H9 (cell line): ENCODE data around the gene COPB2. TPM values are rescaled to one million over a fixed set of nuclear protein-coding genes. Genes with fewer than 3 reads are reported as not detected.

Experiments used
- DNase-seq: peaks from one replicate; pipeline ENCODE4 v3.0.0-alpha.2; 2017
- H2AFZ ChIP-seq: one replicate; pipeline ENCODE4 v1.6.1; 2013; ENCODE audit warnings: mild to moderate bottlenecking, low read length, control low read depth, moderate library complexity
- H2AK5ac ChIP-seq: 2 replicates; pipeline ENCODE4 v1.6.1; 2013; ENCODE audit warnings: low read length, control low read depth, mixed read lengths; ENCODE audit not compliant: insufficient read length
- H2BK120ac ChIP-seq: one replicate; pipeline ENCODE4 v1.6.1; 2013; ENCODE audit warnings: low read depth, mild to moderate bottlenecking, low read length, control low read depth, inconsistent platforms; ENCODE audit not compliant: poor library complexity, severe bottlenecking
- H2BK12ac ChIP-seq: 2 replicates; pipeline ENCODE4 v1.6.1; 2013; ENCODE audit warnings: low read length, control low read depth, mixed read lengths, low read depth; ENCODE audit not compliant: insufficient read length
- H2BK15ac ChIP-seq: 2 replicates; pipeline ENCODE4 v1.6.1; 2013; ENCODE audit warnings: low read depth, low read length, control low read depth
- H2BK20ac ChIP-seq: one replicate; pipeline ENCODE4 v1.6.1; 2013; ENCODE audit warnings: low read depth, mild to moderate bottlenecking, low read length, control low read depth, inconsistent platforms; ENCODE audit not compliant: poor library complexity, severe bottlenecking
- H2BK5ac ChIP-seq: 2 replicates; pipeline ENCODE4 v1.6.1; 2013; ENCODE audit warnings: low read length, control low read depth, mixed read lengths; ENCODE audit not compliant: insufficient read length
- H3K14ac ChIP-seq: 2 replicates; pipeline ENCODE4 v1.6.1; 2013; ENCODE audit warnings: low read length, control low read depth; ENCODE audit not compliant: insufficient read depth
- H3K18ac ChIP-seq: 2 replicates; pipeline ENCODE4 v1.6.1; 2013; ENCODE audit warnings: low read depth, mild to moderate bottlenecking, mixed read lengths, low read length, control low read depth; ENCODE audit not compliant: insufficient read length
- H3K23ac ChIP-seq: 2 replicates; pipeline ENCODE4 v1.6.1; 2013; ENCODE audit warnings: low read length, control low read depth, mixed read lengths, low read depth; ENCODE audit not compliant: insufficient read length
- H3K23me2 ChIP-seq: 2 replicates; pipeline ENCODE4 v1.6.1; 2013; ENCODE audit warnings: low read depth, mild to moderate bottlenecking, mixed read lengths, low read length, control low read depth; ENCODE audit not compliant: insufficient read length, poor library complexity, severe bottlenecking
- H3K27ac ChIP-seq: 2 replicates; pipeline ENCODE4 v1.5.1; 2013; ENCODE audit warnings: low read length, control low read depth, mixed read lengths, low read depth; ENCODE audit not compliant: insufficient read length
- H3K27me3 ChIP-seq: 2 replicates; pipeline ENCODE4 v1.6.1; 2013; ENCODE audit warnings: low read length, control low read depth, inconsistent platforms; ENCODE audit not compliant: insufficient read depth
- H3K4ac ChIP-seq: 2 replicates; pipeline ENCODE4 v1.6.1; 2013; ENCODE audit warnings: low read depth, mild to moderate bottlenecking, control low read depth, inconsistent platforms, low read length, moderate library complexity
- H3K4me1 ChIP-seq: 2 replicates; pipeline ENCODE4 v1.6.1; 2013; ENCODE audit warnings: low read length, control low read depth, inconsistent platforms; ENCODE audit not compliant: insufficient read depth
- H3K4me2 ChIP-seq: 2 replicates; pipeline ENCODE4 v1.6.1; 2013; ENCODE audit warnings: low read length, control low read depth, mixed read lengths; ENCODE audit not compliant: insufficient read length, insufficient read depth
- H3K56ac ChIP-seq: 2 replicates; pipeline ENCODE4 v1.6.1; 2013; ENCODE audit warnings: low read depth, mild to moderate bottlenecking, mixed read lengths, low read length, control low read depth; ENCODE audit not compliant: insufficient read length
- H3K79me1 ChIP-seq: 2 replicates; pipeline ENCODE4 v1.6.1; 2013; ENCODE audit warnings: low read depth, mild to moderate bottlenecking, moderate library complexity, low read length, control low read depth, inconsistent platforms; ENCODE audit not compliant: insufficient read depth, poor library complexity, severe bottlenecking
- H3K79me2 ChIP-seq: 2 replicates; pipeline ENCODE4 v1.6.1; 2013; ENCODE audit warnings: low read length, control low read depth, inconsistent platforms; ENCODE audit not compliant: insufficient read depth
- H3K9ac ChIP-seq: 2 replicates; pipeline ENCODE4 v1.6.1; 2013; ENCODE audit warnings: low read length, control low read depth, mixed read lengths; ENCODE audit not compliant: insufficient read length; ENCODE audit errors: extremely low read depth
- H3K9me3 ChIP-seq: one replicate; pipeline ENCODE4 v1.6.1; 2013; ENCODE audit warnings: low read depth, low read length, inconsistent platforms; ENCODE audit not compliant: control insufficient read depth
- H3T11ph ChIP-seq: one replicate; pipeline ENCODE4 v1.6.1; 2013; ENCODE audit warnings: mild to moderate bottlenecking, low read length, control low read depth, inconsistent platforms
- H4K20me1 ChIP-seq: one replicate; pipeline ENCODE4 v1.6.1; 2013; ENCODE audit not compliant: control insufficient read depth, insufficient read length, insufficient read depth
- H4K5ac ChIP-seq: 2 replicates; pipeline ENCODE4 v1.6.1; 2013; ENCODE audit warnings: low read depth, mild to moderate bottlenecking, mixed read lengths, low read length, control low read depth; ENCODE audit not compliant: insufficient read length
- H4K8ac ChIP-seq: replicated peaks from 2 replicates; pipeline ENCODE4 v1.6.1; 2013; ENCODE audit warnings: low read length, control low read depth, mixed read lengths, low read depth; ENCODE audit not compliant: insufficient read length
- H4K91ac ChIP-seq: 2 replicates; pipeline ENCODE4 v1.6.1; 2013; ENCODE audit warnings: low read depth, mild to moderate bottlenecking, moderate library complexity, mixed read lengths, low read length, control low read depth; ENCODE audit not compliant: insufficient read length
- H3K27ac Mint-ChIP-seq, 3 experiments: 2 replicates in 2 of 3; 3 replicates in 1 of 3; pipeline ENCODE4 v1.8.0; 2020 to 2021; ENCODE audit warnings: mixed read lengths in 3 of 3, mild to moderate bottlenecking in 1 of 3, moderate library complexity in 1 of 3
- H3K27me3 Mint-ChIP-seq: 2 replicates; pipeline ENCODE4 v1.8.0; 2021; ENCODE audit warnings: low read depth, mild to moderate bottlenecking, moderate library complexity, mixed read lengths
- H3K36me3 Mint-ChIP-seq, 3 experiments: 2 replicates in 2 of 3; 3 replicates in 1 of 3; pipeline ENCODE4 v1.8.0; 2020 to 2021; ENCODE audit warnings: low read depth in 3 of 3, mixed read lengths in 3 of 3; ENCODE audit not compliant: insufficient read depth in 1 of 3
- H3K4me1 Mint-ChIP-seq, 2 experiments: 2 replicates each; pipeline ENCODE4 v1.8.0; 2020; ENCODE audit warnings: mixed read lengths in 2 of 2
- H3K4me3 Mint-ChIP-seq, 2 experiments: 2 replicates in 1 of 2; 3 replicates in 1 of 2; pipeline ENCODE4 v1.8.0; 2020 to 2021; ENCODE audit warnings: mild to moderate bottlenecking in 2 of 2, mixed read lengths in 2 of 2, moderate library complexity in 1 of 2
- H3K9me3 Mint-ChIP-seq, 2 experiments: 2 replicates in 1 of 2; 3 replicates in 1 of 2; pipeline ENCODE4 v1.8.0; 2020; ENCODE audit warnings: mild to moderate bottlenecking in 2 of 2, mixed read lengths in 2 of 2, moderate library complexity in 1 of 2
- WGBS: extraction: QIAGEN DNeasy Blood & Tissue Kit; methylation state at CpG from one replicate; pipeline ENCODE4 v1.1.7; 2013; ENCODE audit warnings: missing lambda C conversion rate, low lambda C conversion rate, mixed read lengths; ENCODE audit not compliant: insufficient read length; ENCODE audit errors: extremely low coverage; 5-methylcytosine and 5-hydroxymethylcytosine counted together
- total RNA-seq: library from RNA; stranded (reverse); gene quantifications from 2 replicates; pipeline ENCODE4 v1.2.1, GENCODE V29; 2021
- TF ChIP-seq, protein P1 (sequence below): fragments of 200-600 bp; sonication (generic); conservative IDR thresholded peaks from 3 replicates; pipeline ENCODE4 v1.8.0; 2021; ENCODE audit warnings: antibody characterized with exemption, mild to moderate bottlenecking

COPB2 gene
- total RNA-seq, 1 experiment from 2014 or later: 121 TPM

DNA sequence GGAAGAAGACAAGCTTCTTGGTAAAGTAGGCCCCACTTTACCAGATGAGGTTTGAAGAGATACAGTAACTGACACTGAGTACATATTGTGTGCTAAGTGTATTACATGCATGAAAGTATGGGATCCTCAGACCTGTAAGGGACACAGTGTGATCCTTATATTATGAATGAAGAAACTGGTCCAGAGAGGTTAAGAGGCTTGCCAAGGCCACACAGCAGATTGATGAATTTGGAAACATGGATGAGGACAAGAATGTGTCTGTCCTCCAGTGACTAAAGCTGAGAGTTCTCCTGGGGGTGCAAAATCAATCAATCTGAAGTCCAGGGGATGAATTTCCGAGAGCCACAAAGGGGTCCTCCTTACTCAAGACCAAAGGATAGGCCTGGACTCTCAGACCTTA lies 77.0 kb downstream of the COPB2 start:
- Histone ChIP-seq H3K23ac (no peak overlapping the region), H3K9me3 (no peaks in the 10 kb centered on the region), H2BK12ac (no peak overlapping the region), H3K56ac (no peak overlapping the region), H2AFZ (no peak overlapping the region), H4K5ac (no peak overlapping the region), H3K4me1 (no peaks in the 10 kb centered on the region), H2BK5ac (no peak overlapping the region), H2BK15ac (no peak overlapping the region), H4K8ac (no peak overlapping the region), H3K4me2 (no peak overlapping the region), H3K27me3 (no peaks in the 10 kb centered on the region), H3T11ph (no peak overlapping the region), H3K9ac (no peak overlapping the region), H3K27ac (no peak overlapping the region), H3K23me2 (no peaks in the 10 kb centered on the region), H2BK120ac (no peak overlapping the region), H3K18ac (no peak overlapping the region), H2BK20ac (no peak overlapping the region), H4K20me1 (no peaks in the 10 kb centered on the region), H4K91ac (no peak overlapping the region), H3K79me1 (no peaks in the 10 kb centered on the region), H3K79me2 (no peaks in the 10 kb centered on the region), H2AK5ac (no peak overlapping the region), H3K4ac (no peak overlapping the region), H3K14ac (no peak overlapping the region)
- no CpG with 5 or more reads among the region's 1 CpG for WGBS
- no peak overlapping the region for H3K4me3 Mint-ChIP-seq
- no peak overlapping the region for H3K27ac Mint-ChIP-seq
- H3K27me3 Mint-ChIP-seq: peaks cover 29% of the 10 kb centered on the region
- no peaks in the 10 kb centered on the region for H3K36me3 Mint-ChIP-seq
- DNase-seq: no peak
- peaks cover 17 to 21% of the 10 kb centered on the region in 2 experiments for H3K4me1 Mint-ChIP-seq
- no peaks in the 10 kb centered on the region for H3K9me3 Mint-ChIP-seq
- TF ChIP-seq, protein P1, sequence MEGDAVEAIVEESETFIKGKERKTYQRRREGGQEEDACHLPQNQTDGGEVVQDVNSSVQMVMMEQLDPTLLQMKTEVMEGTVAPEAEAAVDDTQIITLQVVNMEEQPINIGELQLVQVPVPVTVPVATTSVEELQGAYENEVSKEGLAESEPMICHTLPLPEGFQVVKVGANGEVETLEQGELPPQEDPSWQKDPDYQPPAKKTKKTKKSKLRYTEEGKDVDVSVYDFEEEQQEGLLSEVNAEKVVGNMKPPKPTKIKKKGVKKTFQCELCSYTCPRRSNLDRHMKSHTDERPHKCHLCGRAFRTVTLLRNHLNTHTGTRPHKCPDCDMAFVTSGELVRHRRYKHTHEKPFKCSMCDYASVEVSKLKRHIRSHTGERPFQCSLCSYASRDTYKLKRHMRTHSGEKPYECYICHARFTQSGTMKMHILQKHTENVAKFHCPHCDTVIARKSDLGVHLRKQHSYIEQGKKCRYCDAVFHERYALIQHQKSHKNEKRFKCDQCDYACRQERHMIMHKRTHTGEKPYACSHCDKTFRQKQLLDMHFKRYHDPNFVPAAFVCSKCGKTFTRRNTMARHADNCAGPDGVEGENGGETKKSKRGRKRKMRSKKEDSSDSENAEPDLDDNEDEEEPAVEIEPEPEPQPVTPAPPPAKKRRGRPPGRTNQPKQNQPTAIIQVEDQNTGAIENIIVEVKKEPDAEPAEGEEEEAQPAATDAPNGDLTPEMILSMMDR: no peak
